Activated B cell treated with CpG ODN at 0.5 μM for 24 hours (primary cell): ENCODE results near the gene NMRK2. TPM values are rescaled to one million over a fixed set of nuclear protein-coding genes. Genes with fewer than 3 reads are reported as not detected.
"Not testable (repeated sequence)": the region's sequence is repeated elsewhere in the genome, so short reads cannot be mapped to it uniquely, and the experiment has no call there.

Experiments
- ATAC-seq: fragments of 200-7000 bp; cut with Tn5 transposase; one replicate; pipeline ENCODE4 v1.10.0; 2021; ENCODE audit warnings: low read depth, mild to moderate bottlenecking, moderate library complexity
- CTCF ChIA-PET: fragments of 350-600 bp; sonication (Branson Sonifier 250); formaldehyde crosslinking; loops from one replicate; lab custom pipeline; 2021; ENCODE audit warnings: antibody characterized with exemption; lab: Charles Lee
- POLR2A ChIA-PET: fragments of 350-600 bp; sonication (Branson Sonifier 250); formaldehyde crosslinking; loops from one replicate; lab custom pipeline; 2021; ENCODE audit warnings: antibody characterized with exemption; lab: Charles Lee
- DNase-seq: peaks from one replicate; pipeline ENCODE4 v3.0.0; 2022
- H3K27ac Mint-ChIP-seq: one replicate; pipeline ENCODE4 v1.8.0; 2020; ENCODE audit warnings: mixed read lengths
- H3K27me3 Mint-ChIP-seq: one replicate; pipeline ENCODE4 v1.8.0; 2021; ENCODE audit warnings: mixed read lengths
- H3K36me3 Mint-ChIP-seq: one replicate; pipeline ENCODE4 v1.8.0; 2021; ENCODE audit warnings: low read depth, mixed read lengths
- H3K4me1 Mint-ChIP-seq: one replicate; pipeline ENCODE4 v1.8.0; 2021; ENCODE audit warnings: mixed read lengths
- H3K4me3 Mint-ChIP-seq: one replicate; pipeline ENCODE4 v1.8.0; 2020; ENCODE audit warnings: mild to moderate bottlenecking, mixed read lengths
- H3K9me3 Mint-ChIP-seq: one replicate; pipeline ENCODE4 v1.8.0; 2020; ENCODE audit warnings: mixed read lengths
- intact Hi-C: fragments of 100-400 bp; cut with micrococcal nuclease; formaldehyde crosslinking; loops from one replicate; pipeline ENCODE4 v1.15.1; 2024
- total RNA-seq: library from RNA; stranded (reverse); gene quantifications from 2 replicates; pipeline ENCODE4 v1.2.3, GENCODE V29; 2022
- TF ChIP-seq, protein P1 (sequence below): fragments of 200-600 bp; IDR thresholded peaks from one replicate; pipeline ENCODE4 v1.8.0; 2022; ENCODE audit warnings: antibody characterized with exemption, mild to moderate bottlenecking

NMRK2 gene
- total RNA-seq, 1 donor from 2014 or later = not detected

- no peaks in the 10 kb centered on the region for H3K9me3 Mint-ChIP-seq
- ChIA-PET POLR2A (interaction anchor here (0.6 kb wide), 1 partner anchor 132 kb away, joined by 14 read pairs; no protein-coding TSS in a partner anchor), CTCF (no interaction called here)
- peaks cover 5% of the 10 kb centered on the region for H3K27me3 Mint-ChIP-seq
- H3K4me3 Mint-ChIP-seq = no peak overlapping the region
- ATAC-seq = no peak
- no peak overlapping the region for H3K27ac Mint-ChIP-seq
- intact Hi-C loops = no loop called here
- no peaks in the 10 kb centered on the region for H3K36me3 Mint-ChIP-seq
- peaks cover 7% of the 10 kb centered on the region for H3K4me1 Mint-ChIP-seq
- DNase-seq = no peak
- TF ChIP-seq, protein P1, sequence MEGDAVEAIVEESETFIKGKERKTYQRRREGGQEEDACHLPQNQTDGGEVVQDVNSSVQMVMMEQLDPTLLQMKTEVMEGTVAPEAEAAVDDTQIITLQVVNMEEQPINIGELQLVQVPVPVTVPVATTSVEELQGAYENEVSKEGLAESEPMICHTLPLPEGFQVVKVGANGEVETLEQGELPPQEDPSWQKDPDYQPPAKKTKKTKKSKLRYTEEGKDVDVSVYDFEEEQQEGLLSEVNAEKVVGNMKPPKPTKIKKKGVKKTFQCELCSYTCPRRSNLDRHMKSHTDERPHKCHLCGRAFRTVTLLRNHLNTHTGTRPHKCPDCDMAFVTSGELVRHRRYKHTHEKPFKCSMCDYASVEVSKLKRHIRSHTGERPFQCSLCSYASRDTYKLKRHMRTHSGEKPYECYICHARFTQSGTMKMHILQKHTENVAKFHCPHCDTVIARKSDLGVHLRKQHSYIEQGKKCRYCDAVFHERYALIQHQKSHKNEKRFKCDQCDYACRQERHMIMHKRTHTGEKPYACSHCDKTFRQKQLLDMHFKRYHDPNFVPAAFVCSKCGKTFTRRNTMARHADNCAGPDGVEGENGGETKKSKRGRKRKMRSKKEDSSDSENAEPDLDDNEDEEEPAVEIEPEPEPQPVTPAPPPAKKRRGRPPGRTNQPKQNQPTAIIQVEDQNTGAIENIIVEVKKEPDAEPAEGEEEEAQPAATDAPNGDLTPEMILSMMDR = no peak
Observed at GRCh38 chr19:3949997-3950859, 17.4 kb downstream of the NMRK2 start.

DNA sequence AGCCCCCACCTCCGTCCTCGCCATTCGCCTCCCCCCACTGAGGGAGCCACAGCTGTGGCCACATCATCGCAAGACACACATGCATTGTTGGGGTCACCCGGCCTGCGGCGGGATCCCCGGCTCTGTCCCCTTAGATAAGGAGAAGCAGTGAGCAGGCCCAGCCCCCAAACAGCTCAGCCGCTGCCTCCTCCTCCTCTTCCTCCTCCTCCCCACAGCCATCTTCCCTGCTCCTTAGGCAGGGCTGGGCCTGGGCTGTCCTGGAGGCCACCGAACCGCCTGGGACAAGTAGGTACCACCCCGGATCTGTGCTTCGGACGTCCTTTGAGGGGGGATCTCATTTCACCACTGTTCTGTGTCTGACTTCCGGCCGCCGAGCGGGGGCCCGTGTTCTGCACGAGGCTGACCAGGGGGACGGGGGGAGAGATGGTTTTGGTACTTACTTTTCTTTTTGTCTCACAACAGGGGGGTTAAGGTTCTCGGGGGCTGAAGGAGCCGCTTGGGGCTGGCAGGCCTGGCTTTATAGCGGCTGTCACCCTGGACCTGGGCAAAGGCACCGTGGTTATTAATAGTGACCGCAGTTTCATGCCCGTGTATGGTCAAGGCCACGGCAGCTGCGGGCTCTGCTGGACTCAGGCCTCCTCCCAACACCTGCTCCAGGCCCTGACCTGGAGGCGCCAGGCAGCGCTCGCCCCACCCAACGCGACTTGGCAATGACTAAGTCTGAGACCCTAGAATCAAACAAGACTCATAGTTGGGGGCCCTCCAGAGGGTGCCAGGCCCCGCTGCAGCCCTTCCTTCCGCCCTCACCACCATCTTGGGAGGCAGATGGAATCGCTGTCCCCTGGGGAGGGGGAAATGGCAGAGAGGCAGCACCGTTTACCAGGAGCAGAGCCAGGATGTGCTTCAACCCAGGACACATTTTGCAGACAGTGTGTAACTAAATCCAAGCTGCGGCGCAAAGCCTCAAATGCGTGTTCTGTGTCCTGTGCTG, 18.3 kb downstream of the NMRK2 start:
- ChIA-PET CTCF (no interaction called here), POLR2A (interaction anchor here (0.6 kb wide), 1 partner anchor 133 kb away, joined by 14 read pairs; no protein-coding TSS in a partner anchor)
- ATAC-seq (peak; percentile 14), DNase-seq (no peak)
- Mint-ChIP-seq H3K36me3 (peaks cover 3% of the 10 kb centered on the region), H3K4me1 (peaks cover 7% of the 10 kb centered on the region), H3K27me3 (peaks cover 5% of the 10 kb centered on the region), H3K27ac (no peak overlapping the region), H3K4me3 (peak overlapping the region; percentile 69), H3K9me3 (no peaks in the 10 kb centered on the region)
- intact Hi-C loops = no loop called here
- TF ChIP-seq, protein P1 = no peak

GRCh38 chr19:3952755-3953276, 19.9 kb downstream of the NMRK2 start:
- H3K27me3 Mint-ChIP-seq, H3K9me3 Mint-ChIP-seq, H3K4me1 Mint-ChIP-seq, CTCF ChIA-PET, H3K36me3 Mint-ChIP-seq, intact Hi-C loops, DNase-seq, H3K4me3 Mint-ChIP-seq, ATAC-seq, H3K27ac Mint-ChIP-seq: not testable (repeated sequence)
- POLR2A ChIA-PET = interaction anchor here (0.7 kb wide), 1 partner anchor 290 kb away, joined by 3 read pairs; no protein-coding TSS in a partner anchor

- TF ChIP-seq, protein P1 = no peak
- H3K36me3 Mint-ChIP-seq = peaks cover 9% of the 10 kb centered on the region
- H3K27me3 Mint-ChIP-seq = peaks cover 5% of the 10 kb centered on the region
- intact Hi-C loops = no loop called here
- no peaks in the 10 kb centered on the region for H3K9me3 Mint-ChIP-seq
- ATAC-seq (no peak), DNase-seq (no peak)
- peaks cover 7% of the 10 kb centered on the region for H3K4me1 Mint-ChIP-seq
- H3K27ac Mint-ChIP-seq = no peak overlapping the region
- POLR2A ChIA-PET = interaction anchor here (0.6 kb wide), 1 partner anchor 11 kb away, joined by 3 read pairs; no protein-coding TSS in a partner anchor
- CTCF ChIA-PET = no interaction called here
- H3K4me3 Mint-ChIP-seq = no peak overlapping the region
Observed at GRCh38 chr19:3954107-3954506, 21.2 kb downstream of the NMRK2 start.

GRCh38 chr19:3955276-3955675, 22.4 kb downstream of the NMRK2 start:
- intact Hi-C loops, DNase-seq, CTCF ChIA-PET, H3K9me3 Mint-ChIP-seq, POLR2A ChIA-PET, H3K27ac Mint-ChIP-seq, H3K4me1 Mint-ChIP-seq, H3K27me3 Mint-ChIP-seq, H3K4me3 Mint-ChIP-seq, ATAC-seq: not testable (repeated sequence)
- H3K36me3 Mint-ChIP-seq = peaks cover 15% of the 10 kb centered on the region
